GM12892 (cell line): ENCODE measurements around the gene KIFC3. TPM values are rescaled to one million over a fixed set of nuclear protein-coding genes. Genes with fewer than 3 reads are reported as not detected.
"Not testable (repeated sequence)": the region's sequence is repeated elsewhere in the genome, so short reads cannot be mapped to it uniquely, and the experiment has no call there.

ENCODE experiments used
- DNase-seq: peaks from one replicate; pipeline ENCODE4 v3.0.0; 2011; ENCODE audit not compliant: insufficient read length
- FAIRE-seq: peaks from 2 replicates; lab custom pipeline; 2011; peaks lifted over from hg19 to GRCh38; lab: Jason Lieb, UNC
- POLR2A ChIP-seq: IDR thresholded peaks from 2 replicates; pipeline ENCODE4 v1.6.1; 2011; ENCODE audit warnings: low read depth, low read length, control low read depth
- POLR2AphosphoS5 ChIP-seq: IDR thresholded peaks from 2 replicates; pipeline ENCODE4 v1.6.1; 2011; ENCODE audit warnings: low read depth, low read length, control low read depth
- TAF1 ChIP-seq: IDR thresholded peaks from 2 replicates; pipeline ENCODE4 v1.6.1; 2011; ENCODE audit warnings: low read depth, mild to moderate bottlenecking, control low read depth, low read length, borderline replicate concordance
- polyA plus RNA-seq: library from polyadenylated mRNA; unstranded; fragments of >200 nt; gene quantifications from one replicate; pipeline ENCODE4 v1.2.1, GENCODE V29; 2012; ENCODE audit warnings: missing spikeins, inconsistent platforms; ENCODE audit not compliant: missing spikeins

The KIFC3 gene, protein sequence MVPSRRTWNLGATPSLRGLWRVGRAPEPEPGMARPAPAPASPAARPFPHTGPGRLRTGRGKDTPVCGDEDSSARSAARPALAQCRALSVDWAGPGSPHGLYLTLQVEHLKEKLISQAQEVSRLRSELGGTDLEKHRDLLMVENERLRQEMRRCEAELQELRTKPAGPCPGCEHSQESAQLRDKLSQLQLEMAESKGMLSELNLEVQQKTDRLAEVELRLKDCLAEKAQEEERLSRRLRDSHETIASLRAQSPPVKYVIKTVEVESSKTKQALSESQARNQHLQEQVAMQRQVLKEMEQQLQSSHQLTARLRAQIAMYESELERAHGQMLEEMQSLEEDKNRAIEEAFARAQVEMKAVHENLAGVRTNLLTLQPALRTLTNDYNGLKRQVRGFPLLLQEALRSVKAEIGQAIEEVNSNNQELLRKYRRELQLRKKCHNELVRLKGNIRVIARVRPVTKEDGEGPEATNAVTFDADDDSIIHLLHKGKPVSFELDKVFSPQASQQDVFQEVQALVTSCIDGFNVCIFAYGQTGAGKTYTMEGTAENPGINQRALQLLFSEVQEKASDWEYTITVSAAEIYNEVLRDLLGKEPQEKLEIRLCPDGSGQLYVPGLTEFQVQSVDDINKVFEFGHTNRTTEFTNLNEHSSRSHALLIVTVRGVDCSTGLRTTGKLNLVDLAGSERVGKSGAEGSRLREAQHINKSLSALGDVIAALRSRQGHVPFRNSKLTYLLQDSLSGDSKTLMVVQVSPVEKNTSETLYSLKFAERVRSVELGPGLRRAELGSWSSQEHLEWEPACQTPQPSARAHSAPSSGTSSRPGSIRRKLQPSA
- polyA plus RNA-seq: 0.38 TPM

DNA sequence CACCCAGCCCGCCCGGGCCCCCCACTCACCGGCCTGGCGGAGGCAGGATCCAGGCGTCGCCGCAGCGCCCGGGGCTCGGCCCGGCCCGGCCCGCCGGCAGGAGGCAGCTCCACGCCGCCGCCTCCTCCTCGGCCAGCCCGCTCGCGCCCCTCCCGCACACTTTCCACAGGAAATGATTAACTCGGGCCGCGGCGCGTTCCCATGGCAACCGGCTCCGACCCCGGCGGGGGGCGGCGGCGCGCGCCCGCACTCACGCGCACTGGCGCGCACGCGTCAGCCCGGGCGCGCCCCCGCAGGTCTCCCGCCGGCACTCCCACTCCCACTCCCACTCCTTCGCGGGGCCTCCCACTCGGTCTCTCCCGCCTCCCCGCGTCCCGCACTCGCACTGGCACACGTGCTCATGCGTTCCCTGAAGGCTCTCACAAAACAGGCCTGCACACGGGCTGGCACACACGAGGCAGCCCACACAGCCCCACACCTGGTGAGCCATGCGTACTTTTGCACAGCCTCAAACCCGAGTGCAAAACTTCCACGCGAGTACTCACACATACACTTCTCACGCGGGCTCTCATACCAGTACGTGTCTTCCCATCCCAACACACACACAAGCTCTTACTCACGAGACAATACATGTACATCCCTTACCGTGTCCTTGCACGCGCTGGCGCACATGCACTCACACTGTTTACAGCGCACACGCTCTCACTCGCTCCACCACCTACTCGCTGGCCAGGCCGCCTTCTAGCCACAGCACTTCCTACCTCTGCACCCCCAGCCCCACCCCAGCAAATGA is at the start of gene KIFC3:
Gene KIFC3, minus strand, starts transcription at position 151 of the 793 bp plus-strand sequence. CDS start 4,248 bp downstream, outside the sequence.
- TF ChIP-seq POLR2A: no peak
- no peak for TF ChIP-seq POLR2AphosphoS5
- no peak for TF ChIP-seq TAF1
- FAIRE-seq (no peak), DNase-seq (no peak)

DNA sequence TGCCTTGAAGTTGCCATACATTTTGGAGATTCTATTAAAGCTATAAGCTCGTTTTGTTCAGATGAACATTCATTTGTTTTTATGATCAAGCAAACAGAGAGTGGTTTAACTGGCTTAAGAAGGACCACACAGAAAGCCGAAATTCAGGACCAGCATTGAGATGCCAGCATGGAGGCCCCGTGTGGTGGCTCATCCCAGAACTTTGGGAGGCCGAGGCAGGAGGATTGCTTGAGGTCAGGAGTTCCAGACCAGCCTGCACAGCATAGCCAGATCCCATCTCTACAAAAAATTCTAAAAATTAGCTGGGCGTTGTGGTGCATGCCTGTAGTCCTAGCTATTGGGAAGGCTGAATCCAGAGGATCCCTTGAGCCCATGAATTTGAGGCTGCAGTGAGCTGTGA is 45.9 kb upstream of the KIFC3 start:
- no peak for DNase-seq
- TF ChIP-seq POLR2AphosphoS5 (no peak), POLR2A (no peak), TAF1 (no peak)
- FAIRE-seq: no peak

DNA sequence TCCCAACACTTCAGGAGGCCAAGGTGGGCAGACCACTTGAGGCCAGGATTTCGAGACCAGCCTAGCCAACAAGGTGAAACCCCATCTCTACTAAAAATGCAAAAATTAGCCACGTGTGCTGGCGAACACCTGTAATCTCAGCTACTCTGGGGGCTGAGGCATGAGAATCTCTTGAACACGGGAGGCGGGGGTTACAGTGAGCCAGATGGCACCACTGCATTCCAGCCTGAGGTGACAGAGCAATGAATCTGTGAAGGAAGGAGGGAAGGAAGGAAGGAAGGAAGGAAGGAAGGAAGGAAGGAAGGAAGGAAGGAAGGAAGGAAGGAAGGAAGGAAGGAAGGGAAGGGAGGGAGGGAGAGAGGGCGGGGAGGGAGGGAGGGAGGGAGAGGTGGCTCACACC is 44.6 kb upstream of the KIFC3 start:
- not testable (repeated sequence) for DNase-seq, FAIRE-seq

DNA sequence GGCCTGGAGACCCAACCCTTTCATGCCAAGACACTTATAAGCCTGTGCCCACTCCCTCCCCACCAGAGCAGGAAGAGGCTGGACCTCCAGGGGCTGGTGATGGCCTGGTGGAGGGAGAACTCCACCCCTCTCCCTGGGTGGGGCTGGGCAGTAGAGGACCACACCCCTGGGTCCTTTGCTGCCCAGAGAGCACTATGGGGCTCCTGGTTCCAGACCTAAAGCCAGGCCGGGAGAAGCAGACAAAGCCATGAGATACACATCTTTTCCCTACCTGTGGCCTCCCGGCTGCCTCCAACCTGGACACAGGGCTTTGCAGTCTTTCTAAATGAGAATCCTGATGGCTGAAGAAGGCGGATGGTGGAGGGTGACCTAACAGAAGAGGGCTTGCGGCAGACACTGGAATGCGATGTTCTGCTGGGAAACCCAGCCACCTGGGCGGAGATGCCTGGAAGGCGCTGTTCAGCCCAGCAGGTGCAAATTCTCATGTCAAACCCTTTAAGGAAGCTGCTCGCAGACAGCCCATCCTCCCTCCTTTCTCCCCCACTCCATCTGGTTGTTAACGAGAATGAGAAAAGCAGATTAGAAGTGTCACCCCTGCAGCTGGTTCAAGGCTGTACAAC is 43.9 kb upstream of the KIFC3 start:
- DNase-seq (no peak), FAIRE-seq (no peak)
- no peak for TF ChIP-seq POLR2A
- TF ChIP-seq POLR2AphosphoS5: no peak
- TF ChIP-seq TAF1: no peak

DNA sequence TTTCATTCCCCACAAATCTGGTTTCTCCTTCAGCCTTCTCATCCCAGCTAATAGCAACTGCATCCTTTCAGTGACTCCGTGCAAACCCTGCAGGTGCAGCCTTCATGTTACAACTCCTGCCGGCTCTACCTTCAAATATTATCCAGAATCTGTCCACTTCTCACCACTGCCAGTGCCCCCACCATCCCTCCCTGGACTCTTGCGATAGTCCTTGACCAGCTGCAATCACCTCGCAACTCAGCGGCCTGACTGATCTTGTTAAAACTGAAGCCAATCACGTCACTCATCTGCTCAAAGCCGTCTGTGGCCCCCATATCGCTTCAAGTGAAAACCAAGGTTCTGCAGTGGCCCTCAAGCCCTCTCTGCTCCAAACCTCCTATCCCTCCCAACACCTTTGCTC is 42.8 kb upstream of the KIFC3 start:
- no peak for FAIRE-seq
- no peak for TF ChIP-seq TAF1
- no peak for TF ChIP-seq POLR2AphosphoS5
- no peak for TF ChIP-seq POLR2A

DNA sequence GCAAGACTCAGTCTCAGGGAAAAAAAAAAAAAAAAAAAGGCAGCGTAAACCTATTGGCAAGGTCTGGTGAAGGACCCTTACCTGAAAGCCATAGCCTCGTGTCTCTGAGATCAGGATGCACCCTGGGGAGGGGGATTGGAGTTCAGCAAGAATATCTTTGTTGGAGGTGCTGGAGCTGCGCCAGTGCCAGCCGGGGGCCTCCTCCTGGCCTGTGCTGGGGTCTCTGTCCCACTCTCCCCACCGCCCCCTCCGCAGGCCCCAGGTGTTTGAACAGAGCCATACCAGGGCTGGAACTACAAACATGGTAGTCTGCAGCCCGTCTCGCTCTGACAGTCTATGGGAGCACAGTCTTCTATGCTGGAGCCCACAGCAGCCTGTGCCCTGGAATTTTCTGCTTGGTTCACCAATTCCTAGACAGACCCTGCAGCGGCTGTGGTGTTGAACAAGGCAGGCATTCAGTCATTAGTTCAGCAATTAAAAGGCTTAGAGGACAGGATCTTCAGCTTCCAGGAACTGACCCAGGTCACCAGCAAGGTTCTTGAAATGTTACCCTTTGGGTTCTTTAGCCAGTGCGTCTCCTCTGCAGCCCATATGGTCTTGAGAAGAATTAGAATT is 42.2 kb upstream of the KIFC3 start:
- FAIRE-seq (no peak), DNase-seq (no peak)
- TF ChIP-seq POLR2A (no peak), POLR2AphosphoS5 (no peak), TAF1 (no peak)

More for the DNA sequence above, 42.8 kb upstream of the KIFC3 start:
- no peak for DNase-seq

DNA sequence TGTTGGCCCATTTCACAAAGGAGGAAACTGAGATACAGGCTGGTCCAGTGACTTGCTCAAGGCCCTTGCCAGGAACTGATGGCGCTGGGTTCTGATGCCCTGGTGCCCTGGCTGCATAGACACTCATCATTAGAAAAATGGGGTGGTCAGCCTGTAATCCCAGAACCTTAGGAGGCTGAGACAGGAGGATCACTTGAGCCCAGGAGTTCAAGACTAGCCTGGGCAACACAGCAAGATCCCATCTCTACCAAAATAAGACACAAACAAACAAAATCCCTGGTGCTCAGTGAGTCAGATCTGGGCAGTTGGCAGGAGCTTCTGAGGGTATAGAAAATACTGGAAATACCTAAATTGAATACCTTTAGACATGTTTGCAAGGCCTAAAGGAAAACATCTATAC is 41.1 kb upstream of the KIFC3 start:
- no peak for TF ChIP-seq TAF1
- no peak for TF ChIP-seq POLR2AphosphoS5
- TF ChIP-seq POLR2A: no peak
- FAIRE-seq (no peak), DNase-seq (no peak)

DNA sequence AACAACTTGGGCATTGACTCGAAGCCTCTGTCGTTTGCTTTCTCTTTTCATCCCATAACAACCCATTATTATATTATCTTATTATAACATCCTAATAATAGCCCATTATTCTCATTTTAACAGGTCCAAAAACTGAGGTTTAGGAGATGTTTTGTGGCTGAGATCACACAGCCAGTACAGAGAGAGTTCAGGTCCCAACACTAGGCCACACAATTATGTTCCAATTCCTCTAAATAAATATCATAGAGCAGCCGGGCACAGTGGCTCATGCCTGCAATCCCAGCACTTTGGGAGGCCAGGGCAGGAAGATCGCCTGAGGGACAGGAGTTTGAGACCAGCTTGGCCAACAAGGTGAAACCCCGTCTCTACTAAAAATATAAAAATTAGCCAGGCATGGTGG is 40.3 kb upstream of the KIFC3 start:
- FAIRE-seq (no peak), DNase-seq (no peak)
- TF ChIP-seq TAF1: no peak
- no peak for TF ChIP-seq POLR2AphosphoS5
- TF ChIP-seq POLR2A: no peak

DNA sequence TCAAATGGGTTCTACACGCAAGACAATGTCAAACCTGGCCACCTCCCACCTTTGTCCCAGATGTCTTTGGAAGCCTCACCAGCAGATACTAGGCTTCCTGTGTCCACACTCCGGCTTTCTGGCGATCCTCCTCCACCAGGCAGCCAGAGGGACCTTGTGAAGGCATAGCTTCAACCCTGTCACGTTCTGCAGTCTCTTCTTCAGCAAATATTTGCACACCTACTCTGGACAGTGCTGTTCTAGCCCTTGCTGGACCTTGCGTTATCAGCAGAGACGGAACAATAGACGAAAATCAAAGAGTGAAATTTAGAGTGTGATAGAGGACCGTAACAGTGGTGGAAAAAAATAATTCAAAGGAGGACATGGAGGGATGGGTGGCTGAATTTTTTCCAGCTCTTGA is 38.5 kb upstream of the KIFC3 start:
- TF ChIP-seq TAF1: no peak
- no peak for TF ChIP-seq POLR2AphosphoS5
- TF ChIP-seq POLR2A: no peak
- no peak for DNase-seq
- no peak for FAIRE-seq

DNA sequence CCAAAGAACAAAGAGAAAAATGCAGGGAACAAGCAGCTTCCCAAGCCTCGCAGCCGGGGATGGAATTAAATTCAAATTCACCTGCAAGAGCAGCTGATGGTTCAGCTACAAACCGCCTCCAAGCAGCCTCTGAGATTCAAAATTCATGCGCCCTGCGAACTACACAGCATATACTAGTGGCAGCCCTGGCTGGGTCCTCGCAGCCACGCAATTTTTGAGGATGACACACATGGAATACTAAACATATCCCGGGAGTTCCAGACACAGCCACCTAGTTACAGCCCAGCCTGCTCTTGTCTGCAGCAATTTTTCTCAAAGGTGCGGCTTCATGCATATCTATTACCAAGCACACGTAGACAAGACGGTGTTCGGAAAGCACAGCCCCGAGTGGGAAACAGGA is 35.9 kb upstream of the KIFC3 start:
- FAIRE-seq (no peak), DNase-seq (no peak)
- TF ChIP-seq POLR2AphosphoS5 (no peak), TAF1 (no peak), POLR2A (no peak)
